Measurements from ENCODE around the gene ZNF213.
A peak's percentile ranks its signal among the peaks of the same experiment; 100 is the strongest.

The ZNF213 gene

DNA sequence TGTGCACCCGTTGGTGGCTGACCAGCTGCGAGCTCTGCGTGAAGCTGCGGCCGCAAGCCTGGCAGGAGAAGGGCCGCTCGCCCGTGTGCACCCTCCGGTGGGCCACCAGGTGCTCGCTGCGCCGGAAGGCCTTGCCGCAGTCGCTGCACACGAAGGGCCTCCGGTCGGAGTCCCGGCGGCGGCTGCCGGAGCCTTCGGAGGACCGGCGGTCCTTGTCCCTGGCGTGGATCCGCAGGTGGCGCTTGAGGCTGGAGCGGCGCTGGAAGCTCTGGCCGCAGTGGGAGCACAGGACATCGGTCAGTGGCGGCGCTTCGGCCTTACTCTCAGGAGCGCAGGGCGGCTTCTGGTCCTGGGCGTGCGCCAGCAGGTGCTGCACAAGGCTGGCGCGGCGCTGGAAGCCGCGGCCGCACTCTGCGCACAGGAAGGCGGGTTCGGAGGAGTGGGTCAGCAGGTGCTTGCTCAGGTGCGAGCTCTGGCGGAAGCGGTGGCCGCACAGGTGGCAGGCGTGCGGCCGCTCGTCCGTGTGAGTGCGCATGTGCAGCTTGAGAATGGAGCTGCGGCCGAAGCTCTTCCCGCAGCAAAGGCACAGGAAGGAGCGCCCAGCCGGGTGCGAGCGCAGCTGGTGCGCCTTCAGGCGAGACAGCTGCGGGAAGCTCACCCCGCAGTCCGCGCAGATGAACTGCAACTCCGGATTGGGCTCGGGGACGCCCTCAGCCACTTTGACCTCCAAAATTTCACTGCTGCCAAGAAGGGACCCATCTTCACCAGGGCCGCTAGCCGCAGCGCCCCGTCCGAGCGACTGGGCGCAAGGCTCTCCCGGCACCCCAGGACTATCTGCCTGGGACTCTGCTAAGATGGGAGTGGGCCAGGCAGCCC lies 44.9 kb upstream of the ZNF213 start:
- DNase-seq (ENCODE audit: extremely low read depth, low read depth): no peak
- TF ChIP-seq CTCF (IDR thresholded peaks at IDR 0.05; ENCODE audit: low read depth, low read length): no peak

DNA sequence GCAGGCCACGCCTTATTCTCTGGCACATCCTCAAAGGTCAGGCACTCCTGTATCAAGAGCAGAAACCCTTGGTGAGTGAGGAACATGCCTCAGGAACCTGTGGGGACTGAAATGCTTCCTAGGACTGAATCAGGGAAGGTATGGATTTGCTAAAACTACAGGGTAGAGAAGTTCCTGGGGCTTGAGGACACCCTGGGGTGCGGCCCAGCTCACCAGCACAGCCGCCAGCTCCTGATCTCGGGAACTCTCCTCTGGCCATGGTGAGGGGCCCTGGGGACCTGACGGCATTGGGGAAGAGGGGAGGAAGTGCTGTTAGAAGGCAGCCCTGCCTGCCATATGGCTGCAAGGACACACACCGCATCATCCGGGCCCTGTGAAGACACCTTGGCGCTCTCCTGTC lies 43.3 kb upstream of the ZNF213 start:
- DNase-seq (ENCODE audit: extremely low read depth, low read depth): no peak
- TF ChIP-seq CTCF (IDR thresholded peaks at IDR 0.05; ENCODE audit: low read depth, low read length): no peak

- no peak for TF ChIP-seq CTCF (IDR thresholded peaks at IDR 0.05; ENCODE audit: low read depth, low read length)
- no peak for DNase-seq (ENCODE audit: extremely low read depth, low read depth)
Measured at GRCh38 chr16:3092501-3092941, 42.3 kb upstream of the ZNF213 start.

- DNase-seq (ENCODE audit: extremely low read depth, low read depth): no peak
- TF ChIP-seq CTCF (IDR thresholded peaks at IDR 0.05; ENCODE audit: low read depth, low read length): peak; percentile 42
Measured at GRCh38 chr16:3094289-3095027, 40.4 kb upstream of the ZNF213 start.

DNA sequence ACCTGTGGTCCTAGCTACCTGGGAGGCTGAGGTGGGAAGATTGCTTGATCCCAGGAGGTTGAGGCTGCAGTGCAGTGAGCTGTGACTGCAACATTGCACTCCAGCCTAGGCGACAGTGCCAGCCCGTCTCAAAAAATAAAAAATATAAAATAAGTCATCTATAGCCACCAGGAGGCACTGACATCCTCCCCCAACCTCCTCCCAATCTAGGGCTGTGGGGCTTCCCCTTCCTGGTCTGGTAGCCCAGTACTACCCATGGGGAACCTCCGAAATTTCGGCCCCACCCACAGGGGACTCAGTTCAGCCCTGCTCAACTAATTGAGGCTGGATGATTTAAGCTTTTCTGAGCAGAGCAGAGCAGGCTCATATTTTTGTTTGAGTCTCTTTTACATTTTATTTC lies 39.0 kb upstream of the ZNF213 start:
- DNase-seq (ENCODE audit: extremely low read depth, low read depth): no peak
- peak; percentile 21 for TF ChIP-seq CTCF (IDR thresholded peaks at IDR 0.05; ENCODE audit: low read depth, low read length)

DNA sequence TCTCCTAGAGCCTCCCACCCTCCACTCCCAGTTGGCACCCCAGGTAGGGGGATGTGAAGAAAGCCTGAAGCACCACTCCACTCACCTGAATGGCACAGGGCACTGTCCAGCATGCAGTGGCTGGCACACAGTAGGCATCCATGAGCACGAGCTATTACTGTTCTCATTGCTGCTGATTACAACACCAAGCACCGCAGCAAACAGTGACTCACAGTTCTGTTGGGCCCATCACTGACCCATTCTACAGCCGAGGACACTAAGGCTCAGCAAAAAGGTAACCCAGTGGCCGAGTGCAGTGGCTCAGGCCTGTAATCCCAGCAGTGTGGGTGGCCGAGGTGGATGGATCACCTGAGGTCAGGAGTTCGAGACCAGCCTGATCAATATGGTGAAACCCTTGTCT lies 38.5 kb upstream of the ZNF213 start:
- DNase-seq (ENCODE audit: extremely low read depth, low read depth): no peak
- no peak for TF ChIP-seq CTCF (IDR thresholded peaks at IDR 0.05; ENCODE audit: low read depth, low read length)

DNA sequence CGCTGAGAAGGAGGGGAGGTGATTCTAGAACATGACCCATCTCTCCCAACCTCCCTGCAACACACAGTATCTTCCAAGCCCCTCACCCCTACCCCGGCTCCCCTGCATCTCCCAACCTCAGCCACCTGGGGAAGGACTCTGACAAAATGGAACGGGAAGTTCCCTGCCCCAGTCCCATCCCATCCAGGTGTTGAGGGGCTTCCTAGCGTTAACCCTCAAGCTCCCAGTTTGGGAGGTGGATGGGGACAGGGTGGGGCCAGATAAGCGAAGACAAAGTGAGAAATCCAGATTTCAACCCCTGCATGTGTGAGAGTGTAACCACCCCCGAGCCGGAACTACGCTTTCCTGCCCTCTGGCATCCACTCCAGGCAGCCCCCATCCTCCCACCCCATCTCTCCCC lies 37.6 kb upstream of the ZNF213 start:
- no peak for DNase-seq (ENCODE audit: extremely low read depth, low read depth)
- no peak for TF ChIP-seq CTCF (IDR thresholded peaks at IDR 0.05; ENCODE audit: low read depth, low read length)
